Neural cell (in vitro differentiated cells): ENCODE results near the gene HBG1. TPM values are rescaled to one million over a fixed set of nuclear protein-coding genes. Genes with fewer than 3 reads are reported as not detected.

Experiments
- H2AFZ ChIP-seq: fragments of 200-600, 300-800 bp; sonication (generic), shearing (Covaris generic); 2 replicates; pipeline ENCODE4 v1.6.0; 2014; ENCODE audit warnings: low read depth, mild to moderate bottlenecking, antibody characterized with exemption, low read length, moderate library complexity
- H3F3A ChIP-seq: fragments of 200-600 bp; shearing (Covaris generic); 2 replicates; pipeline ENCODE4 v1.6.1; 2016; ENCODE audit warnings: mild to moderate bottlenecking, moderate library complexity, mixed read lengths, antibody characterized with exemption, low read length; ENCODE audit not compliant: insufficient read depth, poor library complexity, severe bottlenecking
- H3K27ac ChIP-seq: fragments of 200-600, 300-800 bp; sonication (generic), shearing (Covaris generic); 2 replicates; pipeline ENCODE4 v1.5.1; 2014; ENCODE audit warnings: mild to moderate bottlenecking, low read length, moderate library complexity
- H3K27me3 ChIP-seq: fragments of 300-800, 200-600 bp; sonication (generic), shearing (Covaris generic); 2 replicates; pipeline ENCODE4 v1.6.0; 2014; ENCODE audit warnings: mild to moderate bottlenecking, low read depth, low read length, moderate library complexity; ENCODE audit not compliant: insufficient read depth
- H3K36me3 ChIP-seq: fragments of 300-800, 200-600 bp; sonication (generic), shearing (Covaris generic); 2 replicates; pipeline ENCODE4 v1.5.1; 2014; ENCODE audit warnings: mild to moderate bottlenecking, antibody characterized with exemption, low read length, moderate library complexity; ENCODE audit not compliant: insufficient read depth
- H3K4me2 ChIP-seq: fragments of 300-800, 200-600 bp; sonication (generic), shearing (Covaris generic); 2 replicates; pipeline ENCODE4 v1.6.0; 2014; ENCODE audit warnings: mild to moderate bottlenecking, low read length
- H3K4me3 ChIP-seq: fragments of 300-800, 200-600 bp; sonication (generic), shearing (Covaris generic); 2 replicates; pipeline ENCODE4 v1.5.1; 2014; ENCODE audit warnings: mild to moderate bottlenecking, low read length, moderate library complexity
- H3K79me2 ChIP-seq: fragments of 200-600 bp; shearing (Covaris generic); replicated peaks from 2 replicates; pipeline ENCODE4 v1.6.0; 2014; ENCODE audit warnings: mild to moderate bottlenecking, low read length, moderate library complexity; ENCODE audit not compliant: insufficient read depth
- H3K9ac ChIP-seq: fragments of 300-800, 200-600 bp; sonication (generic), shearing (Covaris generic); 2 replicates; pipeline ENCODE4 v1.6.1; 2016; ENCODE audit warnings: mild to moderate bottlenecking, low read length, mixed read lengths
- H3K9me2 ChIP-seq: fragments of 200-600 bp; shearing (Covaris generic); 2 replicates; pipeline ENCODE4 v1.6.1; 2016; ENCODE audit warnings: mild to moderate bottlenecking, low read length, mixed read lengths; ENCODE audit not compliant: insufficient read depth
- H3K9me3 ChIP-seq: fragments of 200-600, 300-800 bp; sonication (generic), shearing (Covaris generic); 2 replicates; pipeline ENCODE4 v1.6.1; 2016; ENCODE audit warnings: mild to moderate bottlenecking, mixed run types, low read length, moderate library complexity, mixed read lengths
- H4K20me1 ChIP-seq: fragments of 200-600 bp; shearing (Covaris generic); 2 replicates; pipeline ENCODE4 v1.6.1; 2016; ENCODE audit warnings: mild to moderate bottlenecking, mixed run types; ENCODE audit not compliant: insufficient read depth
- EP300 ChIP-seq: fragments of 450-650 bp; conservative IDR thresholded peaks from 2 replicates; pipeline ENCODE4 v1.6.1; 2014; ENCODE audit warnings: antibody characterized with exemption, mild to moderate bottlenecking, moderate library complexity; ENCODE audit not compliant: poor library complexity, severe bottlenecking
- EZH2 ChIP-seq: fragments of 200-600, 300-800 bp; shearing (Covaris generic), sonication (generic); IDR thresholded peaks from 2 replicates; pipeline ENCODE4 v1.6.1; 2014; ENCODE audit warnings: antibody characterized with exemption, low read length, borderline replicate concordance, mild to moderate bottlenecking; ENCODE audit not compliant: insufficient read depth, poor library complexity, severe bottlenecking
- MXI1 ChIP-seq: fragments of 450-650 bp; conservative IDR thresholded peaks from 2 replicates; pipeline ENCODE4 v1.6.1; 2014; ENCODE audit warnings: antibody characterized with exemption, mild to moderate bottlenecking; ENCODE audit not compliant: poor library complexity, severe bottlenecking
- POLR2AphosphoS5 ChIP-seq: IDR thresholded peaks from 2 replicates; pipeline ENCODE4 v1.6.1; 2012
- RAD21 ChIP-seq: fragments of 450-650 bp; conservative IDR thresholded peaks from 2 replicates; pipeline ENCODE4 v1.6.1; 2014; ENCODE audit warnings: antibody characterized with exemption, mild to moderate bottlenecking, moderate library complexity
- REST ChIP-seq: IDR thresholded peaks from 2 replicates; pipeline ENCODE4 v1.6.1; 2012; ENCODE audit warnings: borderline replicate concordance
- SMC3 ChIP-seq: fragments of 450-650 bp; conservative IDR thresholded peaks from 2 replicates; pipeline ENCODE4 v1.6.1; 2014; ENCODE audit warnings: antibody characterized with exemption, mild to moderate bottlenecking, moderate library complexity; ENCODE audit not compliant: poor library complexity
- TAF1 ChIP-seq: IDR thresholded peaks from 2 replicates; pipeline ENCODE4 v1.6.1; 2012; ENCODE audit warnings: low read depth
- polyA plus RNA-seq: library from polyadenylated mRNA; depleted of rRNA; stranded (reverse); fragments of >200 nt; gene quantifications from 2 replicates; pipeline ENCODE4 v1.2.3, GENCODE V29; 2014
- TF ChIP-seq, protein P1 (sequence below): fragments of 450-650 bp; IDR thresholded peaks from 2 replicates; pipeline ENCODE4 v1.5.1; 2014; ENCODE audit warnings: antibody characterized with exemption, mild to moderate bottlenecking, moderate library complexity; ENCODE audit not compliant: poor library complexity, severe bottlenecking

Gene HBG1
- polyA plus RNA-seq, 1 donor from 2014 or later, result not detected

- Histone ChIP-seq H3K9me2 (no peaks in the 10 kb centered on the region), H4K20me1 (no peaks in the 10 kb centered on the region), H3K27me3 (no peaks in the 10 kb centered on the region), H3K36me3 (no peaks in the 10 kb centered on the region), H3K27ac (no peak overlapping the region), H3K79me2 (no peaks in the 10 kb centered on the region), H3K9ac (no peak overlapping the region), H3K9me3 (no peaks in the 10 kb centered on the region), H2AFZ (no peak overlapping the region), H3K4me3 (no peak overlapping the region), H3K4me2 (no peak overlapping the region), H3F3A (no peaks in the 10 kb centered on the region)
- TF ChIP-seq RAD21 (no peak), REST (no peak), EZH2 (no peak), MXI1 (no peak), POLR2AphosphoS5 (no peak), EP300 (no peak), SMC3 (no peak), TAF1 (no peak)
- TF ChIP-seq, protein P1, sequence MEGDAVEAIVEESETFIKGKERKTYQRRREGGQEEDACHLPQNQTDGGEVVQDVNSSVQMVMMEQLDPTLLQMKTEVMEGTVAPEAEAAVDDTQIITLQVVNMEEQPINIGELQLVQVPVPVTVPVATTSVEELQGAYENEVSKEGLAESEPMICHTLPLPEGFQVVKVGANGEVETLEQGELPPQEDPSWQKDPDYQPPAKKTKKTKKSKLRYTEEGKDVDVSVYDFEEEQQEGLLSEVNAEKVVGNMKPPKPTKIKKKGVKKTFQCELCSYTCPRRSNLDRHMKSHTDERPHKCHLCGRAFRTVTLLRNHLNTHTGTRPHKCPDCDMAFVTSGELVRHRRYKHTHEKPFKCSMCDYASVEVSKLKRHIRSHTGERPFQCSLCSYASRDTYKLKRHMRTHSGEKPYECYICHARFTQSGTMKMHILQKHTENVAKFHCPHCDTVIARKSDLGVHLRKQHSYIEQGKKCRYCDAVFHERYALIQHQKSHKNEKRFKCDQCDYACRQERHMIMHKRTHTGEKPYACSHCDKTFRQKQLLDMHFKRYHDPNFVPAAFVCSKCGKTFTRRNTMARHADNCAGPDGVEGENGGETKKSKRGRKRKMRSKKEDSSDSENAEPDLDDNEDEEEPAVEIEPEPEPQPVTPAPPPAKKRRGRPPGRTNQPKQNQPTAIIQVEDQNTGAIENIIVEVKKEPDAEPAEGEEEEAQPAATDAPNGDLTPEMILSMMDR, result no peak
Measured at GRCh38 chr11:5252919-5253265, 3.2 kb upstream of the HBG1 start.

- Histone ChIP-seq H3K27ac (no peak overlapping the region), H3K4me2 (no peak overlapping the region), H3K9me2 (no peaks in the 10 kb centered on the region), H3K79me2 (no peaks in the 10 kb centered on the region), H3K36me3 (no peaks in the 10 kb centered on the region), H3K4me3 (no peak overlapping the region), H4K20me1 (no peaks in the 10 kb centered on the region), H3F3A (no peaks in the 10 kb centered on the region), H3K9me3 (no peaks in the 10 kb centered on the region), H2AFZ (no peak overlapping the region), H3K27me3 (no peaks in the 10 kb centered on the region), H3K9ac (no peak overlapping the region)
- TF ChIP-seq, protein P1, result no peak
- TF ChIP-seq EP300 (no peak), RAD21 (no peak), MXI1 (no peak), POLR2AphosphoS5 (no peak), TAF1 (no peak), REST (no peak), EZH2 (no peak), SMC3 (no peak)
Measured at GRCh38 chr11:5252192-5252918, 2.7 kb upstream of the HBG1 start.
